HG03378 (cell line): ENCODE data around the gene HS3ST3A1.
"Not testable (repeated sequence)": the region's sequence is repeated elsewhere in the genome, so short reads cannot be mapped to it uniquely, and the experiment has no call there.

Source experiments
- ATAC-seq: cut with Tn5 transposase; IDR thresholded peaks from one replicate; pipeline ENCODE4 v1.9.1; 2021; ENCODE audit warnings: mild to moderate bottlenecking, moderate library complexity; ENCODE audit not compliant: unreplicated experiment

Gene HS3ST3A1

DNA sequence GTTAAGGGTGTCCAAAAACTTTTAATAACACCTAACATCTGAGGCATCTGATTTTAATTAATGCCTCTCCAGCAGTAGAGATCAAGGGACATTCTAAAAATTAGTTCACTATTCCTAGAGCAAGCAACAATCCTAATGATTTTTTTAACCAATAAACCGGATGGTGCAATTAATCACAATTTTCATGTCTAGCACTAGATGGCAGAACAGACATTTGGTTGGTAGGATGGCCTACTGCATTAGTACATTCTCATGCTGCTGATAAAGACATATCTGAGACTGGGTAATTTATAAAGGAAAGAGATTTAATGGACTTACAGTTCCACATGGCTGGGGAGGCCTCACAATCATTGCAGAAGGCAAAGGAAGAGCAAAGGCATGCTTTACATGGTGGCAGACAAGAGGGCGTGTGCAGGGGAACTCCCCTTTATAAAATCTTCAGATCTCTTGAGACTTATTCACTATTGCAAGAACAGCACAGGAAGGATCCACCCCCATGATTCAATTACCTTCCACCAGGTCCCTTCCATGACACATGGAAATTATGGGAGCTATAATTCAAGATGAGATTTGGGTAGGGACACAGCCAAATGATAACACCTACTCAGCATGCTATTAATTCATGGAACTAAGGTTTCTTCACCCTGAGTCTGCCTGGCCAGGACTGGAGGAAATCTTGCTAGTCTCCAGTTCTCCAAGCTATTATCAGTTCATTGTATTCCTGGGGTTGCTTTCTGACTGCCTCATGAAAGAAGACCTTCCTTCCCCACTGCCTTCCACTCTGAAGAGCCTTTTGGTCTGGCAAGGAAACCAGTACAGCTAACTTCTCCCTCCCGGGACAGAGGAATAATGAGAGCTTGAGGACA lies 24.8 kb downstream of the HS3ST3A1 start:
- no peak for ATAC-seq

DNA sequence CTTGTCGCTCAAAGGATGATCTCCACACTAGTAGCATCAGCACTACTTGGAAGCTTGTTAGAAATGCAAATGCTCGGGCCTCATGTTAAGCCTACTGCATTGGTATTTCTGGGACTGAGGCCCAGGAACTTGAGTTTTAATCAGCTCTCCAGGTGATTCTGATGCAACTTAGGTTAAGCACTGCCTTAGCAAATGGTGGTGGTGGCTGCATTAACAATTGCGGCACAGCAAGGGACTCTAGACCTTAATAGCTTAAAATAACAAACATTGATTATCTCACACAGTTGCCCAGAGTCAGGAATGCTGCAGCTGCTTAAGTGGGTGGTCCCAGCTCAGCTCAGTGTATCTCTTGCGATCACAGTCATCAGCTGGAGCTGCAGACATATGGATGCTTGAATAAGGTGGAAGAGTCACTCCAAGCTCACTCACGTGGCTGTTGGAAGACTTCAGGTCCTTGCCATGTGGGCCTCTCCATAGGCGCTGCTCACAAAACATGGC lies 25.8 kb downstream of the HS3ST3A1 start:
- no peak for ATAC-seq

DNA sequence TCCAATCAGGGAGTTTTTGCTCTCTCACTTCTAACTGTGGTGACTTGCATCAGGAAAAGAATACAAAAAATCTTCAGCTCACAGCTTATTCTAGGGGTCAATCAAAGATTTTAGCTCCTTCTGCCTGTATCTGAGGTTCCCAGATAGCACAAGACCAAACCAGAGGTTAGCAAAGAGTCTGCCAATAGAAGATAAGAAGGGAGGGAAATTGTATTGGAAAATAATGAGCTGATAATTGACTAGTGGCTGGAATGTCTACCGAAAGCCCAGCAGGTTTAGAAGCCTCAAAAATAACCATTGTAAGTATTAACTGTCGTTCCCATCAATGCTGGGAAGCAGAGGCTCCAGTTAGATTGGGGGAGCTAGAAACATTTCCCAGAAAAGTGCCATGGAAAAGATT lies 26.3 kb downstream of the HS3ST3A1 start:
- ATAC-seq = no peak

DNA sequence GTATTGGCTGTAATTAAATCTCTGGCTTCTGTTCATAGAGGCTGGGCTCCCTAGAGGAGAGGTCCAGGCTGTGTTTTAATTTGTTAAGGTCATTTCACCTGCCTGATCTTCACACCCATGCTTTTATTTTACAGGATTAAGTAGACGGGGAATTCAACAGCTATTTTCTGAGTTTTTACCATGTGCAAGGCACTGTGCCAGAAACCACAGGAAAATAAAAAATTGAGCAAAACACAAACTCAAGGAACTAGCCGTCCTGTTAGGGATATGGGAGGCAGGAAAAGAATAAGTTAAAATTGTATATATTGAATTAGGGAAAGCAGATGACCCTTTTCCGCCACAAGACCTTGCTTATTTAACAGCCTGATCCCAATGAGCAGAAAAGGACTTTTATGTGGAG lies 29.1 kb downstream of the HS3ST3A1 start:
- ATAC-seq = no peak

DNA sequence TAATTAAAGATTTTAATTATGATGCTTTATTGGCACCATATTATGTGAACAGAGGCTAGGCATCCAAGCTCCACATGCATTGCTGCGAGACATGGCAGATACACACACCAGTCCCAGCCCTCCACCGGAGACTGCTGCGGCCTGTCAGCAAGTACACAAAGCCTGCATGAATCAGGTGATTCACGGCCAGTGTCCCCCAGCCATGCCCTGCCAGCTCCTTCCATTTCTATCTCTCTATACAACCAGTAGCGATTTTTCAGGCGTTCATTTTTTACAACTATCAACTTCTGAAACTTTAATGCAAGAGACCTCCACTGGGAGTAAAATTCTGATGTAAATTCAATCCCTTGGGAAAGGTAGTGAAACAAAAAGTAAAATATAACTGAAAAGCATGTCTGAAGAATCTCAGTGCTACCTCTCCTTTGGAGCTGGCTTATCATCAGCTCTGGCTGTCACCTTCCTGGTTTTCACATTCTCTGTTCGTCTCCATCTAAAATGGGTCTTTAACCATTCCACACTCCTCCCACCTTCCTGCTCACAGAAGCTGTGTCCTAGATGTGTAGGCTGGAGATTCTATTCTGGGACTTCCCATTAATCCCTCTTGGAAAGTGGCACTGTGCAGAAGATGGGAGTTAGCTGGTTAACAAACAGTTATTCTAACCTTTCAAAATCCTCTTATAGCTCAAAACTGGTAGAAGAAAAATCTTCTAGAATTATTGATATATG lies 32.2 kb downstream of the HS3ST3A1 start:
- no peak for ATAC-seq

DNA sequence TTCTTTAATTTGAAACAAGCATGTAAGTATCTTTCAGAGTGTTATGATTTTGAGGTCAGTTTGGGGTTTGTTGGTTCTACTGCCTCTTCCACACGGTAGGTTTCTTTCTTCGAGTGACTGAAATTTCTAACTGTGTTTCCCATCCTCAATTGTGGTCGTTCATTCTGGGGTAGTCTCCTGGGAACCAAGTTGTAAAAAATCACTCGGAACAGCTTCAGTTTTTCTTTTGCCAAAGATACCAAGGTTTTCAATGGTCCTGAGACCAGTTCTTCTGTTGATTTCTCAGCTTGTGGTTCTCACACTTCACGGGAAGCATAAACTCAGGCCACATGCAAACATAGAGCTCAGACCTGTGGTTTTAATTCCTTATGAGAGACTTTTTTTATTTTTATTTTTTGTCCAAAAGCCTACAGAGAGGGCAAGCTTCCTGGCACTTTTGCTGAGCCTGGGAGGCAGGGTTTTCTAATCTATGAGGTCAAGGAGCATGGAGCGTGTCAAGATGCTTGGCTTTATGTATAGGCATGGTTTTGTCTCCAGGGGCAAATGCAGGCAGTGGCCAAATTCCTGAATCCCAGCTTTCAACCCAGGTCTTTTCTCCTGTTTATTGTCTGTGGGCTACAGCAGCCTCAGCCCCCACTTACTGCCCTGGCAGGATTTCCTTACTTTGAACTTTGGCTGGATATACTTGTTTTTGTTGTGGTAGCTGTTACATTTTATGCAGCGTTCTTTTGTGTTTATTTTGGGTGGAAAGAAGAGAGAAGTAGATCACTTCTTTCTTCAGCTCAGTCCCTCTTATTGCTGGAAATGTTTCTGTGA lies 32.9 kb downstream of the HS3ST3A1 start:
- no peak for ATAC-seq

DNA sequence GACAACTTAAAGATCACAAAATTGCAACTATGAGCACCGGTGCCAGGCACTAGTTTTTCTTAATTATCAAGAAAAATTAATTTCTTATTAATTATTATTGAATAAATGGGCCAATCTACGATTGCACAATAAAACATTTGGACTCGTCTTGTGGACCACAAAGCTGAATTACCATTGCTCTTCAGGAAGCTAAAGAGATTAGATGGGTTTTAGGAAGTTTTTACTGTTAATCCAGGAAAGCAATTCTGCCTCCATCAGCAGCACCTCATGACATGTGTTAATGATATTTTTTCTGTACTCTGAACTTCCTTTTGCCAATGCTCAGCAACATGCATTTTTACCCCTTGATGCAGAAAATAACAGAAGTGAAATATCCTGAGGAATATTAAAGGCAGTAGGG lies 37.9 kb downstream of the HS3ST3A1 start:
- no peak for ATAC-seq

DNA sequence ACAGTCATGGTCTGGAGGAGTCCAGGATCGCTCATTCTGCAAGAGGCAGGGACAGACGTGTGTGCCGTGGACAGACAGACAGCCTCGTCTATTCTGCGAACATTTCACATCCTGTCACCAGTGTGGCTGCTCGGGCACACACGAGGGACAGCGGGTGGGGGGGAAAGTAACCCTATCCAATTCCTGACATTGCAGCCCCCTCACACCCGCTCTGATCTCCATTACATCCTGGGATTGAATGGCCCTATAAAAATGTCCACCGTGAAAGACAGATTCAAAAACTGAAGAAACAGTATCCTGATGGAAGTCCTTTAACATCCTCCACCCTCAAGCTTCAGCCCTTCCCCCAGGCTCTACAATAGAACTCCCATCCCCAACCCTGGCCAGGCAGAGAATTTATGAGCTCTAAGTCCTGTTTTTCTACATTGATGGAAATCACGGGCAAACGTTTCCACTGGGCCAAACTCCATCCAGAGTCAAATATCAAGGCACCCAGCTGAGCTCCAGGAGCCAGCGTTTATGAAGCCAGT lies 39.4 kb downstream of the HS3ST3A1 start:
- ATAC-seq = no peak

DNA sequence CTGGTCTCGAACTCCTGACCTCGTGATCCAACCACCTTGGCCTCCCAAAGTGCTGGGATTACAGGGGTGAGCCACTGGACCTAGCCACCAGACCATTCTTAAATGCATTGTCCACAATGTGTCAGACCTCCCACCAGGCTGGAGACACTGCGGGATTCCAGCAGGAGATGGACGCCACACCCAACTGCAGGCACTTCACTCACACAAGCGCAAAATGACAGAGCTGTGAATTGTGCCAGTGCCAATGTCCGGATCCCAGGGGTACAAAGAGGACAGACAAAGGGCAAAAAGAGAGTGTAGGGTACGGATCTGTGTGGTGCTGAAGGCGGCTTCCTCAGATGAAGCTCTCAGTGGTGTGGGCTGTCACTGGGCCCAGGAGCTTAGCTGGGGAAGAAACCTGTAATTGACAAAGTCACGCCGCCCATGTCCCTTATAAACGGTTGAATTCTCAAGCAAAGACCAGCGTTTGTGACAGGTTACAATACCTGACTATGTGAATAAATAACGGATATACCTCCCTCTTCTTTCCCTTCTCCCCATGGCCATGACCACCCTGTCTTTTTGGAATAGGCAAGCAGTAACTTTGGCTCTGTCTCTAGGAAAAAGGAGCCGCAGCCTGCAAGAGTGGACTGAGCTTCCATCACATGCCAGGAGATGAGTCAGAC lies 40.0 kb downstream of the HS3ST3A1 start:
- no peak for ATAC-seq

DNA sequence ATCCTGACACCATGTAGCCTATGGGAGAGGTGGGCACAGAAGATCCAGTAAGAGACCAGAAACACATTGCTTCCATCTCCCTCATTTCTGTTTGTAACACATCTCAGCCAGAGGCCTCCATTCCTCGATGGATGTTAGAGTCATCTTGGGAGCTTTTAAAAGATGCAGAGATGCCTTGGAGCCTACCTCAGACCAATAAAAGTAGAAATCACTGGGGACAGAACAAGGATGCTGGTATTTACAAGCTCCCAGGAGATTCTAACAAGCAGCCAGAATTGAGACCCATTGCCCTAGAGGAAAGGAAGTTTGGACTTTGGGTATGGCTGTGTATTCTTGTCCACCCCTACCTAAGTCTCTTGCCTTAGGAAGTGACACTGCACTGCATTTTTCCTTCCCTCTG lies 40.8 kb downstream of the HS3ST3A1 start:
- ATAC-seq = no peak

DNA sequence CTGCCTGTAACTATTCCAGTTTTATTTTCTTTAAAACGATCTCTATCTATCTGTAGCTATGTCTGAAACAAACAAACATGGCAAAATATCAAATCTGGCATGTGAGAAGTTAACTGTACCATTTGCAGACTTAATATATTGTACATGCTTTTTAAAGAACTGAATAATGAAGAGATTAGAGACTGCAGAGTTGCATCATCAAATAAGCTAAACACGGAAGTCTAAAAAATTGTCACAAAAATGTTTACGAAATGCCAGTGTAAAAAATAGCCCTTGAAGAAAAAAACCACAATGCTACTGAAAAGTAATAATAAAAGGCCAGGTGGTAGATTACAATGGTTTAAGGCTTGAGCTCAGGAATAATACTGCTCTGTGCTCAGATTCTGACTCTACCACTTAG lies 43.1 kb downstream of the HS3ST3A1 start:
- ATAC-seq = no peak

DNA sequence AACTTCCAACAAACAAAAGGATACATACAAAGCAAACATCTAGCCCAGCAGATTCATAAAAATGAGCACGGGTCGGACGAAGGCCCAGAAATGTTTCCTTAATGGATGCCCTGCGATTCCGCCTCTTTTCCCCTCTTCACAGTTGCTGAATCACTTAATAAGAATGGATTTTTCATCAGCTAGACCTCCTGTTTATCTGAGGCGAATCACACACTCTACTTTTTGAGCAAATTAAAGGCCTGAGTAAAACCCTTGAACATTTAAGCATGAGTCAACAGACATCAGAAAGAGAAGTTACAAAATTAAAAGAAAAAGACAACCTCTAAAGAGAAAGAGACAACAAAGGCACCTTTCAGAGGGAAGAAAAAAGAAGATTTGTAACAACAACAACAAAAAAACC lies 44.7 kb downstream of the HS3ST3A1 start:
- no peak for ATAC-seq

DNA sequence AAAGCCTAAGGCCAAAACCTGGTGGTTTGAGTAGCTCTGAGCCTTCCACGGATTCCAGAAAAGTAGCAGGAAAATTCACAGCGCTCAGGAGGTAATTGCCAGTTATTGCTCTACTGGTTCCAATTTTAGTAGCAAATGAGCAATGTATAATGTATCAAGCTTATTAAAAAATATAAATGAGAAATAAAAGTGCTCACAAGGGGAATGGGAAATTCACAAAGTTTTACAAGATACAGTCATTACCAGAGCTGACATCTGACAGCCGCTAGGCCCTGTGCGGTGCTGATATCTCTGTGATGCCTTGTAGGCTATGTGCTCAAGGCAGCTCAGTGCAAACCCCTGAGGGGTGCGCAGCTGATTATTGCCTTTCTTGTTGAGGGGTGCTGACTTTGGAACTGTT lies 47.5 kb downstream of the HS3ST3A1 start:
- ATAC-seq = no peak

DNA sequence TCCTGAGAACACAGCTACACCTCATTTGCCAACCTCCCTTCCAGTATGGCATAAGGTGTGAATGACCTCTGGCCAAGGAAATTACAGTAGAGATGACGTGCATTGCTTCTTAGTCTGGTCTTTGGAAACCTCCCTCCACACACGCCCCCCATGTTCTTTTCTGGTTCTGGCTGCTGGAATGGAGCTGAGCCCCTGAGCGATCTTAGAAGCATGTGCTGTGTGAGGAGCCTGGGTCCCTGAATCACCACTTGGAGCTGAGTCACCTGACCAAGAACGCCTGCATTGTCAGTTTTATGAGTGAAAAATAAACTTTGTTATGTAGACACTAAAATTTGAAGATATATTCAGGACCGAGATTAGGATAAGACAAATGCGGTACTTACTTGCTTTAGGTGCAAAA lies 51.4 kb downstream of the HS3ST3A1 start:
- ATAC-seq = no peak

DNA sequence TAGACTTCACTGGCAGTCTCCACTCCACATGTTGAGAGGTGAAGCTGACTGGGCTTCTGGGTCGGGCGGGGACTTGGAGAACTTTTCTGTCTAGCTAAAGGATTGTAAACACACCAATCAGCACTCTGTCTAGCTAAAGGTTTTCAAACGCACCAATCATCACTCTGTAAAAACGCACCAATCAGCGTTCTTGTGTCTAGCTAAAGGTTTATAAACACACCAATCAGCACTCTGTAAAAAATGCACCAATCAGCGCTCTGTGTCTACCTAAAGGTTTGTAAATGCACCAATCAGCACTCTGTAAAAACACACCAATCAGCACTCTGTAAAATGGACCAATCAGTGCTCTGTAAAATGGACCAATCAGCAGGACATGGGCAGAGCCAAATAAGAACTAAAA lies 53.2 kb downstream of the HS3ST3A1 start:
- not testable (repeated sequence) for ATAC-seq

DNA sequence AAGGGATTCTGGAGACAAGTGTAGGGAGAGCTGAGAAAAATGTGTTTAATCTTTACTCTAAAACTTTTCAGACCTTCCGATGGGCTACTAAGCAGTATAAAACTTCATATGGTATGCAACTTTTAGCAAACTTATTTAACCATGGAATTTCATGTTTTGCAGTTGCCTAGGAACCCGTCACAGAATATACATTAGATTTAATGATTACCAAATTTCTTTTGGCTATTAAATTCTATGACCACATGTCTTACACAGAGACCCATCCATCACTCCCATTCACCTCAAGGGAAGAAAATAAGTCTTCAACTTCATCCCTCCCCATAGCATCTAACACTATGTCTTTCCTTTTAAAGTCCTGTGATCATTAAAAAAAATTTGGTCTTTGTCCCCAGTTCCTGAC lies 54.9 kb downstream of the HS3ST3A1 start:
- no peak for ATAC-seq

DNA sequence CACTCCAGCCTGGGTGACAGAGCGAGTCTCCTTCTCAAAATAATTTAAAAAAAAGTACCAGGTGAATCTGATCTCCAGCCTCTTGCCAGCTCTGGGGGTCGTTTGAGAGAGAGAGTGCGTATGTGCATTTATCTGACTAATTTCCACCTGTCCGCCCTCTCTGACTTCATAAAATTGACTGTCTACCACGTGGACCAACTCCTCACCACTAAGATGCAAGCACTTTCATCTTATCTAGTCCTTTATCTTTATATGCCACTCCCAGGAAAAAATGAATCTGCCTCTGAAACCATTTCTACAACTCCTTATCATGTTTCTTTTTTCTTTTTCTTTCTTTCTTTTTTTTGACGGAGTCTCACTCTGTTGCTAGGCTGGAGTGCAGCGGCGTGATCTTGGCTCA lies 55.8 kb downstream of the HS3ST3A1 start:
- no peak for ATAC-seq

DNA sequence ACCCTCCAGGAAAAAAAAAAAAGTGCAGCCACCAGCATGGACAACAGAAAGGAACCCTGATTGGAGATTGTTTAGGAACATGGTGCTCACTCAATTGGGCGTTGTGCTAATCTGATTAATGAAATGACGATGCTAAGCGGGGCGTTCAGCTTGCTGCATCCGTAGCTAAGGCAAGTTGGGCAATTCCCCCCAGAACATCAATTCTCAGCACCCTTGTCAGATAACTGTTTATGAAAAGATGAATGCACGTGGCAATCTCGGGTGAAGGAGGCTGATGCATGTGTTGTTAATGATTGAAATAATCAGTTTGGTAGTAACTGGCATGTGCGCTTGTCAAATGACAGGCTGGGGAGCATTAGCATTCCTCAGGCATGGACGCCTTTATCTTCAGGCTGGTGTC lies 57.0 kb downstream of the HS3ST3A1 start:
- no peak for ATAC-seq

DNA sequence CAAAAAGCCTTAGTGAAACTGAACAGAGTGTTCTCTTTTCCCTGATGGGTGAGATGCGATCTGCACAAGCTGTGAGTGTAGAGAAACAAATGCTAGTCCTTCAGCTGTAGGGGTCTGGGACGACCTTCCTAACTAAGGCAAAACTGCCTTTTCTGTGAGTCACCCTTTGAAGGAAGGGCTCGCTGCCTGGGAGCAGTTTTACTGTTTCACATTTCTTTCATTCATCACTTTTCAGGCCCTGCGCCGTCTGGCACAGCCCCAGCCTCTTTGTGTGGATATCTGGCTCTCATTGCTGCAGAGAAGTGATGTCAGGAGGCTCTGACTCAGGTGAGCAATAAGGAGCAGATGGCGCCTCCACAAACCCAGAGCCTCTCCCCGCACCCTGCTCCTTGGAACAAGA lies 57.4 kb downstream of the HS3ST3A1 start:
- ATAC-seq = no peak

DNA sequence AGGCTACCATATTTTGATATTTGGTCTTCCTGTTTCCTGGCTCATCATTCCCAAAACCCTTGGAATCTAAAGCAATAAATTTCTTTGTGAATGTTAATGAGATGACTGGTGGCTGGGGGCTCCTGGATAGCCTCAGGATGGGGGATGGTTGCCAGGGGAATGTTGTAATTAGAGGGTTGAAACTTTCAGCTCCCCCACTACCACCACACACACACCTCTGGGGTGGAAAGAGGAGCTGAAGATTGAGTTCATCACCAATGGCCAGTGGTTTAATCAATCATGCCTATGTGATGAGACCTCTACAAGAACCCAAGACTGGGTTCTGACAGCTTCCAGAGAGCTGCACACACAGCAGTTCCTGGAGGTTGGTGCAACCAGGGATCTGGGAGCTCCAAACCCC lies 59.1 kb downstream of the HS3ST3A1 start:
- no peak for ATAC-seq
